Mononuclear cell (primary cell): ENCODE data around the gene TNFRSF1B. TPM values are rescaled to one million over a fixed set of nuclear protein-coding genes. Genes with fewer than 3 reads are reported as not detected.
A peak's percentile ranks its signal among the peaks of the same experiment; 100 is the strongest.

Experiments
- H3K27me3 ChIP-seq: 2 replicates; pipeline ENCODE4 v1.6.0; 2011; ENCODE audit warnings: low read length, control low read depth; ENCODE audit not compliant: insufficient read depth
- H3K4me1 ChIP-seq: 2 replicates; pipeline ENCODE4 v1.5.1; 2011; ENCODE audit warnings: mild to moderate bottlenecking, low read length, control low read depth; ENCODE audit not compliant: insufficient read depth
- H3K4me3 ChIP-seq: 2 replicates; pipeline ENCODE4 v1.5.1; 2011; ENCODE audit warnings: mild to moderate bottlenecking, low read length, moderate library complexity
- H3K9me3 ChIP-seq: 2 replicates; pipeline ENCODE4 v1.5.1; 2011; ENCODE audit warnings: low read depth, mild to moderate bottlenecking, control low read depth, low read length
- total RNA-seq: library from RNA; depleted of rRNA; stranded (reverse); fragments of >200 nt; gene quantifications from one replicate; pipeline ENCODE4 v1.2.3, GENCODE V29; 2012

TNFRSF1B gene
- total RNA-seq, 1 donor: 210 TPM

DNA sequence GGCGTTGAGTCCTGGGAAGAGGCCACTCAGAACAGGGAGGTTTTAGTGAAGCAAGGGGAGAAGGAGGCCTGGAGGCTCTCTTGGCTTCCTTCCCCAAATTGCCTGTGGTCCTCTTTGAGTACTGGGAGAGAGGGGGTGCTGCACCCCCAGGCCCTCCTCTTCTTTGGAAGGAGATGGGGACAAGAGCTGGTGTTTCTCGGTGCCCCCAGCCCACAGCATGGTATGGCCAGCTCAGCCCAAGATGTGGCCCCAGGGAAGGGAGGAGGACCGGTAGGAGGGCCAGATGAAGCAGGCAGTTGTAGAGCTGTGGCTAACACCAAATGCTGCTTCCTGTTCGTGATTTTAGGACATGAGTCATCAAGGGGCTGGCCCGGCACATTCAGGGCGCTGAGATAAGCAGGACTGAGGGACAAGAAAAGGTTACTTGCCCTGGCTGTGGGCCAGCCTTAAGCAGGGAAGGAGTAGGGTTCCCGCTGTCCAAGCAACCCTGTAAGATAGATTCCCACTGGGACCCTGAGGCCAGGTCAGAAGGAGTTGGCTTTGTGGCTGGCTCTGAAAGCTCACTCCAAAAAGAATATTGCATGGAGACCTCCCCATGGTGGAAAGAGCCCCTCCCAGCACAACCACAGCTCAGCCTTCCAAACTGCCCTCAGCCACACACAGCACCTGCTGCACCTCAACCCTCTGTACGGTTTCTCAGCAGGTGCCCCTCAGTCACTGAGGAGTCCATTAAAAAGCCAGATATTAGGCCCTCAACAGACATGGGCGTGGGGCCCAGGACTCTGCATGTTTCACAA is 4.9 kb upstream of the TNFRSF1B start:
- Histone ChIP-seq H3K27me3 (no peaks in the 10 kb centered on the region), H3K9me3 (no peaks in the 10 kb centered on the region), H3K4me1 (peaks cover 98% of the 10 kb centered on the region), H3K4me3 (no peak overlapping the region)

DNA sequence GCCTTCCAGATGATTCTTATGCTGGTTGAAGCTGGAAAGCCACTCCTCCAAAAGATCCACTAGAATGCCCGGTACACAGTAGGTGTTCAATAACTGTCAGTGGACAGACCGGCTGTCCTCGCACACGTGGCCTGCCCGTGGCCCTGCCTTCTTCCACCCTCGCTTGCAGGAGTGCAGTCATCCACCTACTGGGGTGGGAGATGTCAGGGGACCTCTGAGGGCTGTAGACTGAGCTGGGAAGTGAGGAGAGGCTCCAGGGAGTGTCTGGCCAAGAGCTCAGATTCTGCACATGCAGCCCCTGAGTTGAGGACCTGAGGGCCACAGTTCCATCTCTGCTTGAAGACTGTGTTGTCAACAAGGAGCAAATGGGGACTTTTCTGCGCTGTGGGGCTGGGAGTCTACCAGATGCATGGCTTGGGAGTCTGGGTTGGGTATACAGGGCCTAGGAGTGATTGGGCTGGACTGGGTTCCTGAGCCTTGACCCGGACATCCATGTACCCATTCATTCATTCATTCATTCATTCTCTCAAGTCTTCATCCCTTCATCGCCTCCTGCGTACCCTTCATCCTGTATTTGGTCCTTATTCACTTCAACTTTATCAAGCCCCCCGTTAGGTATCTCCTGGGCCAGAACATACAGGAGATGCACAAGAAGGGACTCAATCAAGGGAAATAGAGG is 4.2 kb upstream of the TNFRSF1B start:
- H3K9me3 ChIP-seq: no peaks in the 10 kb centered on the region
- peaks cover 91% of the 10 kb centered on the region for H3K4me1 ChIP-seq
- H3K4me3 ChIP-seq: no peak overlapping the region
- no peaks in the 10 kb centered on the region for H3K27me3 ChIP-seq

DNA sequence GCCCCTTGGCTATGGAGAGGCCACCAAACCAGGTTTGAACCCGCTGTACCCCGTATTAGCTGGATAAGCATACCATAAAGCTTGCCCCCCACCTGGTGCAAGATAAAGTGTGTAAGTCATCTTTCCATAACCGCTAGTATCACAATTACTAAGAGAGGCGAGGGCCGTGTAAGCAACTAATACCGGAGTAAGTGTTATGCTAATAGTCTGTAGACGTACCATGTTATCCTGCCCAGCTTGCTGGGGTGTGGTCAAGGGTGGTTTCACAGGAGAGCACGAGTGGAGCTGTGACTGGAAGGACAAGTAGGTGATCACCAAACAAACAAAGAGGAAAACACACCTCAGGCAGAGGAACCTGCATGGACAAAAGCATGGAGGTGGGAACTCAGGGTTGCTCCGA is 3.6 kb upstream of the TNFRSF1B start:
- H3K27me3 ChIP-seq: no peaks in the 10 kb centered on the region
- no peaks in the 10 kb centered on the region for H3K9me3 ChIP-seq
- no peak overlapping the region for H3K4me3 ChIP-seq
- peaks cover 91% of the 10 kb centered on the region for H3K4me1 ChIP-seq

DNA sequence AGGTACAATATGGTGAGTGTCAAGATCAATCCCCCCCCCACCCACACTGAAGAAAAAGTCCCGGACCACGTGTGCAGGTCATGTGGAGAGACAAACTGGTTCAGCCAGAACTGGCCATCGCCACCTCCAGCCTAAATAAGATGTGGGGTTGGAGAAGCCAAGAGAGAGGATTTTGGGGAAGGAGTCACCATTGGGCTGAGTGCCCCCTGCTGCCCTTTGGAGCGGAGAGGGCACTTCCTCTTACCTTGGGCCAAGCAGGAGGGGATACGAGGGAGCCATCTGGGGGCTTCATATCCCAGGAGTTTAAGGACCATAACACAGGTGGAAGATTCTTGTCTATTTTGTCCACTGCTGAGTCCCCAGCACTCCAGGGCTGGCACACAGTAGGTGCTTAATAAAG is 2.6 kb upstream of the TNFRSF1B start:
- Histone ChIP-seq H3K4me3 (no peak overlapping the region), H3K27me3 (no peaks in the 10 kb centered on the region), H3K4me1 (peaks cover 91% of the 10 kb centered on the region), H3K9me3 (no peaks in the 10 kb centered on the region)

DNA sequence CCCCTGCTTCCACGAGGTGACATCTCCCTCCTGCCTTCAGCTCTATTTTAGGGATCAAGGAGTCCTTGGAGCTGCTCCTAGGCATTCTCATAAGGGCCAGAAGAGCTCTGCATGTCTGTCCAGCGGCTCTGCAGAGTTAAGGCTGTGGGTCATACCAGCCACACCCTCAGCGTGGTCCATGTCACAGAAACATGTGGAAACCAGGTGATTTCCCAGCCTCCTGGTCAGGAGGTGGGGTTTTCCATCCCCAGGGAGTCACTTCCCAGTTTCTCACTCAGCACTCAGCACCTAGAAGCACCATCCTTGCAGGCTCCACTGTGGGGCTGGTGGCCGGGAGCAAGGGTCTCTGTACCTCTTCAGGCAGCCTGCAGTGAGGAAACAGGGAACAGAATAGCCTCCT is 1.4 kb upstream of the TNFRSF1B start:
- Histone ChIP-seq H3K4me3 (no peak overlapping the region), H3K4me1 (peaks cover 91% of the 10 kb centered on the region)

DNA sequence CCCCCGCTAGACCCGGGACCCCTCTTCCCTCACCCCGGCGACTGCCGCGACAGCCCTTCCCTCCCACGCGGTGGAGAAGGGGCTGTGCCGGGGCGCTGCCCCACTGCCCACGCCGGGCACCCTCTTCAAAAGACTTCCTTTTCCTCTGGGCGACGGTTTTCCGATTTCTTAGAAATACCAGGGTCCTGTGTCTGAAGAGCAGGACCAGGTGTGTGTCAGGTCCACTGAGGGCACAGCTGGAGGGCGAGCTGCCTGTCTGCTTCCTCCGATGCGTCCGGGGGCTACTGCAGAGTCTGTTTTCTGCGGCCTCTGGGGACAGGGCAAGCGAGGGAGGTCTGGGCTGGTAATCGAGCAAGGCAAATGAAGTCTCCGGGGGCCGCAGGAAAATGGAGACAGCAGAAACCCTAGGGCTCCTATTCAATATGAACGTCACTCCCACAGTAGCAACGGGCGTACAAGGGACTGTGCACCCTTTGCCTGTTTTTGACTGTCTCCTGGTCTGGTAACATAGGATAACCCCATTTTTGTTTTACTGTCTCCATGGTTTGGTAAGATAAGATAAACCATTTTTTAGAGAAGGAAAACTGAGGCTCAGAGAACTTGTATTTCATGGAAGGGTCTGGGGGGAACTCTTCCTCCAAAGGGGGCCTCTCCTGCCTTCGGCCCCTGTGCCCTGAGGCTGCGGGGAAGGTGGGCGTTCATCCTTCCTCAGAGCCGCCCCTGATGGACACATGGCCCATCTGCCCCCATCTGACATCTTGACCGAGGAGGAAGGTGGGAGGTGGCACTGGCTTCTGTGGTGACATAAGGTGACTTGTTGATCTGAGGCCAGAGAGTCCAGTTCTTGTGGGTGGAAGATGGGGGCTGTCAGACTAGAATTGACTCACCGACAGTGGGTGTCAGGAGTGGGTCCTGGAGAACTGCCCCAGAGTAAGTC is 970 bp downstream of the TNFRSF1B start:
- Histone ChIP-seq H3K27me3 (no peaks in the 10 kb centered on the region), H3K4me1 (peaks cover 91% of the 10 kb centered on the region), H3K9me3 (no peaks in the 10 kb centered on the region), H3K4me3 (peak overlapping the region; percentile 90)

More for the DNA sequence above, 1.4 kb upstream of the TNFRSF1B start:
- Histone ChIP-seq H3K9me3 (no peaks in the 10 kb centered on the region), H3K27me3 (no peaks in the 10 kb centered on the region)

DNA sequence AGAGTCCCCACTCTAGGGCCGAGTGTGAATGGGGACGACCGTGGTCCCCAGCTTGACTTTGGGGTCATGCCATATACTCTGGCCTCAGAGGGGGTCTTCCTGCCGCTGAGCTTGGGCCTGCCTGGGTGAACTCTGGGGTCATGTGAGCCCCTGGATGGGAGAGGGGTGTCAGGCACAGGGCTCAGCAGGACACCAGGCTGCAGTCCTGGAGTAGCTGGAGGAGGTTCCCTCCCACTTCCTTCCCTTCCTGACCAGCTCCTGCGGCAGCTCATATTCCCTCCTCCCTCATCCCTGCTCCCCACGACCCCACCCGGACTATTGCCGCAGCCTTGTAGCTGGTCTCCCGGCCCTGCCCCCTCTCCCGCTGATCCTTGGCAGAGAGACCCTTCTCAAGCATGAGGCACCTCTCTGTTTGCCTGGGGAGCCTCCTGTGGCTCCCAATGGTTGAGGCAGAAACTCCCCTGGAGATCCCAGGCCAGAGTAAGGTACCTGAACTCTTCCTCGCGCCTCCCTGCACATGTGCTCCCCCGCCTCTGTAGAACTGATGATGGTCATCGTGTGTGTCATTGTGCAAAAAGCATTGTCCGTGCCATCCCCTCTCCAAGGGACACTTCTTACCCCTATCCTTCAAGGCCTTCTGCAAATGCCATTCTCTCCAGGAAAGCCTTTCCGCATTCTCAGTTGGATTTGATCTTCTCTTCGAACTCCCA is 1.8 kb downstream of the TNFRSF1B start:
- Histone ChIP-seq H3K4me1 (peaks cover 91% of the 10 kb centered on the region), H3K27me3 (no peaks in the 10 kb centered on the region), H3K4me3 (peak overlapping the region; percentile 90), H3K9me3 (no peaks in the 10 kb centered on the region)

DNA sequence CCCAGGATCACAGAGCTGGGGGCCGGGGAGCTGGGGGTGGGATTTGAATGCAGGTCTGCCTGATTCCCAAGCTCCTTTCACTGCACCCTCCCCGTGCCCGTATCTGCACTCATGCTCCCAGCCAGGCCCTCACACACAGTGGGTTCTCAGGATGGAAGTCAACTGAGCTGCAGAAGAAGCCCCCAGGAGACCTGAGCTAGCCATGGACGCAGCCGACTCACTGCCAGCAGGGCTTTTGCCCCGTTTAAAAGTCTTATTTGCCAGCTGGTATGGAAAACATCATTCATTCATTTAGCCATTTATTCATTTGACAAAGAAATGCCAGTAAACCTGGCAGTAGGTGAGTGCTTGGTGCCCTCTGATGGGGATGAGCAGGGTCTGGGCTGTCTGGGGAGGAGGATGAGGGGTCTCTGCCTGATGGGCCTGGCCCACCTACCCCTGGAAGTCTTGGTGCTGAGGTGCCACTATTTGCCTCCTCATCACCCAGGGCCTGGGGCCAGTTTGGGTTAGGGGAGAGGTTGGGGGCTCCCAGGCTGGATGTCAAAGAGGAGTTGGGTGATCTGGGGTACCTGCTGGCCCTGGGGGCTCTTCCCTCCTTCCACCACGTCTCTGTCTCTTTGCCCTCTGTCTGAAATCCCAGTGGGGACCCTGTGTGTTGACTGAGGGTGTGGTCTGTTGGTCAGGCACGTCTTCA is 2.8 kb downstream of the TNFRSF1B start:
- Histone ChIP-seq H3K4me1 (peaks cover 91% of the 10 kb centered on the region), H3K4me3 (peak overlapping the region; percentile 90), H3K27me3 (no peaks in the 10 kb centered on the region), H3K9me3 (no peaks in the 10 kb centered on the region)

DNA sequence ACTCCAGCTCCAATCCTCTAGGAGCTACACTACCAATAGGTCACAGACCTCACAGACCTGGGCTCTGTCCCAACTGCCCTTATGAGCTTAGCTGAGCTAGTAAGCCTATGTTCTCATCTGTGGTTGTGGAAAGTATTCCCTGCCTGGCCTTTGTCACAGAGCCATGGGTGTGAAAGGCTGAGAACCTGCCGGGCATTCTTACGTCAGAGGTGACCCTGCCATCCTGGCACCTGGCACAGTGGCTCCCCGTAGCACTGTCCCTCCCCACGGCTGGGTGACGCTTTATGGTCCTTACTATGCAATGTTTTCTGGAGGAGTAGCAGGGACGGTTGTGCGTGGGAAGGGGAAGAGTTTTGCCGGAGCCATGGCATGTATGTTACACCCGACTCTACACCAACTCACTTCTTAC is 3.5 kb downstream of the TNFRSF1B start:
- Histone ChIP-seq H3K4me3 (peak overlapping the region; percentile 12), H3K9me3 (no peaks in the 10 kb centered on the region), H3K27me3 (no peaks in the 10 kb centered on the region), H3K4me1 (peaks cover 91% of the 10 kb centered on the region)

DNA sequence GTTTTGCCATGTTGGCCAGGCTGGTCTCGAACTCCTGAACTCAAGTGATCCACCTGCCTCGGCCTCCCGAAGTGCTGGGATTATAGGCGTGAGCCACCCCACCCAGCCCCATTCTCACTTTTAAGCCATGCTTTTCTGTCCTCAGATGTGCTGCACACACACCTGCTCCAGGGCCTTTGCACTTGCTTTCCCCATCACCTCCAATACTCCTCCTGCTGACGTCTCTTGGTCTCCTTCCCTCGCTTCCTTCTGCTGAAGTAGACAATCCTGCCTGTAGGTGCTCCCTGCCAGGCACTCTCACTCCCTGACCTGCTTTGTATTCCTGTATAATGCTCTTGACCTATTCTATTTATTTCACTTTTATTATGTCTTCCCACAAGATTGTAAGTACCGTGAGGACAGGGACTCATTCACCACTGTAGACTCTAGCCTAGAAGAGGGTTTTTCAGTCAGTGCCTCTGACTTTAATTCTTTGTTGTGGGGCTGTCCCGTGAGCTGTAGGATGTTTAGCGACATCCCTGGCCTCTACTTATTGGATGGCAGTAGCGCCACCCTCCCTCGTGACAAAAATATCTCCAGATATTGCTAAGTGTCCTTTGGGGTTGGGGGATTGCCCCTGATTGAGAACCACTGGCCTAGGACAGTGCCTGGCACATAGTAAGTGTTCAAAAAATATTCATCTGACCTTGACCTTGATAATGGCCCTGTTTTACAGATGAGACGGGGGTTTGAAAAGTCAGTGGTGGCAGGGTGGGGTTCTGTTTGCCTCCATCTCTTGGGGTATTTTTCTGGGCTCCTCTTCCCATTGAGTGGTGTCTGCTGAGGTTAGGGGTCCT is 4.6 kb downstream of the TNFRSF1B start:
- H3K27me3 ChIP-seq: no peaks in the 10 kb centered on the region
- H3K9me3 ChIP-seq: no peaks in the 10 kb centered on the region
- no peak overlapping the region for H3K4me3 ChIP-seq
- H3K4me1 ChIP-seq: peaks cover 91% of the 10 kb centered on the region

DNA sequence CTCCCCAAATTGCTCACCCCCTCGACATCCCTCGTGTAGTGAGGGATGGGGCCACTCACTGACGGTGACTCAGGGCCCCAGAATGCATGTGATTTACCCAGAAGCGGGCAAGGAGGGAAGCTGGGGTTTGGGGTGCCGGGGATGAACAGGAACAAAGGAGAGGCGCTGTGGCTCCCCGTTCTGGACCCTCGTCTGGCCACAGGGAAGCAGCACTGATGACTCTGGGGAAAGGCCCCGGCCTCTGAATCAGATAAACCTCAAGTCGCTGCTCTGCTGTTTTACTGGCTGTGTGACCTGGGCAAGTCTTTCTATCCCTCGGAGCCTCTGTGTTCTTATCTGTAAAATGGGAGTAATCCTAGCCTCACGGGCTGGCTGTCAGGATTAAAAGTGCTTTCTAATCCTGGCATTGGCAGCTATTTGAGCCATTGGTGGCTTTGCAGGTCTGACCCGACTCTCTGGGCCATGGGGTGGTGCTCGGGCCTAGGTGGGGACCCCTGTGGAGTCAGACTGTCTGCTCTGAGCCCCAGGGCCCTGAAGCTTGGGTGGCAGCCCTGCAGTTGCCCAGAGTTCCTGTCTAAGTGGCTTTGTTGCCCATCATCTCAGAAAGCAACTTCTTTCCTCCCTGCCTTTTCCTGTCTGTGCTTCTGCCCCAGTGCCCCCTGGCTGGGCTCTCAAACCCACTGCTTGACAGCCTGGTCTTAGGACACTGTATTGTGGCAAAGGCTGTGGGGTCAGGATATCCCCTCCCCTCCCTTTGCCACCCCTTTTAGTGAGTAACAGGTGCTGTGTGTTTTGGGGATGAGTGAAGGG is 5.5 kb downstream of the TNFRSF1B start:
- no peaks in the 10 kb centered on the region for H3K27me3 ChIP-seq
- H3K4me1 ChIP-seq: peaks cover 97% of the 10 kb centered on the region
- H3K9me3 ChIP-seq: no peaks in the 10 kb centered on the region
- H3K4me3 ChIP-seq: no peak overlapping the region

DNA sequence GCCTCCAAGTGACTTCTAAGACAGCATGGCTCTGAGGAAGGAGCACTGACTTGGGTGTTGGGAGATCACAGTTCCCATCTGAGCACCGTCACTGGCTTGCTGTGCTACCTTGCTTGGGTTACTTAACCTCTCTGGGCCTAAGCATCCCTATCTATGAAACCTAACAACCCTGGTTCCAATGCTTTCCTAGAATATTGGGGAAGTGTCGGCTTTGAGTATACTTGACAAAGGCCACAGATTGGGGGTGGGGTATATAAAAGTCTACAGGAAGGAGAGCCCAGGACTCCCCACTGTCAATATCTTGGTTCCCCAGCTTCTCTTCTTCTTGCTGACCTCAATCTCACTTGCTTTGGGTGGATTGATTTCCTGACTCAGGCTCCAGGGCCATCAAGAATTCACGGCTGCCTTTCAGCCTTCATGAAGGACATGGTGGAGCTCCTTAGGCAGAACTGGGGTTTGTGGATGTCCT is 6.3 kb downstream of the TNFRSF1B start:
- Histone ChIP-seq H3K4me1 (peaks cover 100% of the 10 kb centered on the region), H3K4me3 (peak overlapping the region; percentile 8), H3K27me3 (no peaks in the 10 kb centered on the region), H3K9me3 (no peaks in the 10 kb centered on the region)
